Neuronal stem cell (in vitro differentiated cells): ENCODE data around the gene KLF13.

Source experiments
- DNase-seq: peaks from one replicate; pipeline ENCODE4 v3.0.0-alpha.2; 2013; ENCODE audit warnings: low spot score
- H2AFZ ChIP-seq: one replicate; pipeline ENCODE4 v1.6.1; 2013; ENCODE audit warnings: mild to moderate bottlenecking, low read length, inconsistent platforms
- H2AK5ac ChIP-seq: 2 replicates; pipeline ENCODE4 v1.6.1; 2013; ENCODE audit warnings: low read depth, mild to moderate bottlenecking, inconsistent platforms, low read length, moderate library complexity, mixed read lengths
- H2BK120ac ChIP-seq: 2 replicates; pipeline ENCODE4 v1.6.1; 2013; ENCODE audit warnings: low read depth, mild to moderate bottlenecking, inconsistent platforms, low read length, moderate library complexity, mixed read lengths
- H2BK12ac ChIP-seq: one replicate; pipeline ENCODE4 v1.6.1; 2013; ENCODE audit warnings: low read length, inconsistent platforms
- H2BK15ac ChIP-seq: 2 replicates; pipeline ENCODE4 v1.6.1; 2013; ENCODE audit warnings: mild to moderate bottlenecking, low read length, inconsistent platforms, mixed read lengths
- H2BK5ac ChIP-seq: one replicate; pipeline ENCODE4 v1.6.1; 2013; ENCODE audit warnings: inconsistent platforms, mild to moderate bottlenecking, low read length, moderate library complexity
- H3K14ac ChIP-seq: one replicate; pipeline ENCODE4 v1.6.1; 2013; ENCODE audit warnings: low read length, inconsistent platforms
- H3K18ac ChIP-seq: 2 replicates; pipeline ENCODE4 v1.6.1; 2013; ENCODE audit warnings: low read length, inconsistent platforms
- H3K23ac ChIP-seq: 2 replicates; pipeline ENCODE4 v1.6.1; 2013; ENCODE audit warnings: low read depth, mild to moderate bottlenecking, mixed read lengths, low read length, inconsistent platforms; ENCODE audit not compliant: poor library complexity
- H3K27ac ChIP-seq: replicated peaks from 3 replicates; pipeline ENCODE4 v1.5.1; 2013; ENCODE audit warnings: low read length, inconsistent platforms
- H3K27me3 ChIP-seq, 3 experiments: 2 replicates each; pipeline ENCODE4 v1.6.1; 2013; ENCODE audit warnings: low read length in 3 of 3, mild to moderate bottlenecking in 2 of 3, inconsistent platforms in 1 of 3, low read depth in 1 of 3, mixed read lengths in 1 of 3, moderate library complexity in 1 of 3; ENCODE audit not compliant: control insufficient read depth in 3 of 3, insufficient read depth in 3 of 3
- H3K36me3 ChIP-seq, 2 donors: replicated peaks in 1 of 2; 2 replicates each; pipeline ENCODE4 v1.6.1; 2013; ENCODE audit warnings: low read length in 2 of 2; ENCODE audit not compliant: control insufficient read depth in 2 of 2, insufficient read depth in 2 of 2
- H3K4ac ChIP-seq: 2 replicates; pipeline ENCODE4 v1.6.1; 2013; ENCODE audit warnings: inconsistent platforms, mild to moderate bottlenecking, low read length, moderate library complexity
- H3K4me1 ChIP-seq, 2 donors: 1 replicate in 1 of 2; 2 replicates in 1 of 2; pipeline ENCODE4 v1.6.1; 2013; ENCODE audit warnings: low read length in 2 of 2, low read depth in 1 of 2; ENCODE audit not compliant: control insufficient read depth in 2 of 2, insufficient read depth in 1 of 2
- H3K4me2 ChIP-seq: one replicate; pipeline ENCODE4 v1.6.1; 2013; ENCODE audit warnings: mild to moderate bottlenecking, low read length, inconsistent platforms; ENCODE audit not compliant: insufficient read depth, poor library complexity, severe bottlenecking
- H3K4me3 ChIP-seq, 2 donors: 2 replicates each; pipeline ENCODE4 v1.5.1; 2013; ENCODE audit warnings: low read length in 2 of 2, mild to moderate bottlenecking in 2 of 2, inconsistent platforms in 1 of 2, moderate library complexity in 1 of 2
- H3K79me1 ChIP-seq: one replicate; pipeline ENCODE4 v1.6.1; 2013; ENCODE audit warnings: low read depth, mild to moderate bottlenecking, inconsistent platforms, low read length, moderate library complexity
- H3K9ac ChIP-seq: one replicate; pipeline ENCODE4 v1.6.1; 2013; ENCODE audit warnings: mild to moderate bottlenecking, low read depth, low read length, inconsistent platforms; ENCODE audit not compliant: poor library complexity
- H3K9me3 ChIP-seq, 2 donors: replicated peaks in 1 of 2; 2 replicates each; pipeline versions ENCODE3 to v1.6.1; 2013; ENCODE audit warnings: low read length in 2 of 2, mild to moderate bottlenecking in 2 of 2, inconsistent platforms in 1 of 2, low read depth in 1 of 2, mixed read lengths in 1 of 2, moderate library complexity in 1 of 2; ENCODE audit not compliant: control insufficient read depth in 2 of 2, insufficient read depth in 1 of 2
- H4K8ac ChIP-seq: one replicate; pipeline ENCODE4 v1.6.1; 2013; ENCODE audit warnings: low read depth, mild to moderate bottlenecking, inconsistent platforms, low read length, moderate library complexity
- H4K91ac ChIP-seq: one replicate; pipeline ENCODE4 v1.6.1; 2013; ENCODE audit warnings: low read length, low read depth, mild to moderate bottlenecking, inconsistent platforms; ENCODE audit not compliant: poor library complexity
- WGBS, 2 donors: extraction: QIAGEN DNeasy Blood & Tissue Kit; methylation state at CpG; one replicate each; pipeline ENCODE4 v1.1.7; 2013; ENCODE audit warnings: missing lambda C conversion rate in 2 of 2, mixed read lengths in 1 of 2; ENCODE audit not compliant: insufficient read length in 2 of 2, insufficient replicate concordance in 1 of 2; ENCODE audit errors: extremely low coverage in 2 of 2; 5-methylcytosine and 5-hydroxymethylcytosine counted together

Gene KLF13

GRCh38 chr15:31336593-31337295 is 10.1 kb downstream of the KLF13 start:
- Histone ChIP-seq H3K14ac (no peak overlapping the region), H2AFZ (no peak overlapping the region), H2BK12ac (no peak overlapping the region), H3K18ac (no peak overlapping the region), H3K4me1 (peaks cover 4 to 9% of the 10 kb centered on the region in 2 donors), H2BK120ac (no peak overlapping the region), H3K79me1 (peaks cover 5% of the 10 kb centered on the region), H3K27me3 (no peaks in the 10 kb centered on the region), H3K4me3 (no peak overlapping the region), H3K23ac (no peak overlapping the region), H4K8ac (no peak overlapping the region), H4K91ac (no peak overlapping the region), H3K36me3 (peaks cover 0 to 1% of the 10 kb centered on the region in 2 donors), H3K4me2 (no peak overlapping the region), H2AK5ac (no peak overlapping the region), H2BK15ac (no peak overlapping the region), H3K4ac (no peak overlapping the region), H3K27ac (no peak overlapping the region), H3K9me3 (no peaks in the 10 kb centered on the region), H2BK5ac (no peak overlapping the region), H3K9ac (peak overlapping the region; percentile 46)
- no peak for DNase-seq
- no CpG with 5 or more reads among the region's 13 CpGs for WGBS, 2 donors

- H4K8ac ChIP-seq: no peak overlapping the region
- no peak overlapping the region for H3K18ac ChIP-seq
- H2AK5ac ChIP-seq: no peak overlapping the region
- H3K9me3 ChIP-seq: no peaks in the 10 kb centered on the region
- H3K4me1 ChIP-seq: peaks cover 4 to 8% of the 10 kb centered on the region in 2 donors
- peaks cover 5% of the 10 kb centered on the region for H3K79me1 ChIP-seq
- no peak overlapping the region for H3K4me2 ChIP-seq
- DNase-seq: no peak
- no peak overlapping the region for H3K4ac ChIP-seq
- no peak overlapping the region for H2BK12ac ChIP-seq
- H3K36me3 ChIP-seq: no peaks in the 10 kb centered on the region
- no peak overlapping the region for H3K4me3 ChIP-seq
- no peak overlapping the region for H2BK15ac ChIP-seq
- H3K9ac ChIP-seq: no peak overlapping the region
- H2BK5ac ChIP-seq: no peak overlapping the region
- no peak overlapping the region for H3K14ac ChIP-seq
- H2BK120ac ChIP-seq: no peak overlapping the region
- no peak overlapping the region for H3K27ac ChIP-seq
- H3K27me3 ChIP-seq: no peaks in the 10 kb centered on the region
- no CpG with 5 or more reads among the region's 12 CpGs for WGBS, 2 donors
- no peak overlapping the region for H2AFZ ChIP-seq
- H3K23ac ChIP-seq: no peak overlapping the region
- H4K91ac ChIP-seq: no peak overlapping the region
These were observed 10.9 kb downstream of the KLF13 start for GRCh38 chr15:31337352-31338031.

- peaks cover 4 to 6% of the 10 kb centered on the region in 2 donors for H3K4me1 ChIP-seq
- no CpG with 5 or more reads among the region's 9 CpGs for WGBS, 2 donors
- H3K79me1 ChIP-seq: peaks cover 7% of the 10 kb centered on the region
- H4K91ac ChIP-seq: no peak overlapping the region
- no peak overlapping the region for H3K23ac ChIP-seq
- H2AFZ ChIP-seq: no peak overlapping the region
- peak overlapping the region in 1 of 2 donors; percentile 26 for H3K4me3 ChIP-seq
- no peak overlapping the region for H2BK12ac ChIP-seq
- no peak overlapping the region for H2BK120ac ChIP-seq
- no peaks in the 10 kb centered on the region for H3K36me3 ChIP-seq
- no peak overlapping the region for H4K8ac ChIP-seq
- DNase-seq: no peak
- no peaks in the 10 kb centered on the region for H3K9me3 ChIP-seq
- H3K14ac ChIP-seq: no peak overlapping the region
- no peak overlapping the region for H2AK5ac ChIP-seq
- H3K4me2 ChIP-seq: no peak overlapping the region
- H3K27ac ChIP-seq: no peak overlapping the region
- peak overlapping the region; percentile 10 for H3K9ac ChIP-seq
- H2BK15ac ChIP-seq: no peak overlapping the region
- H2BK5ac ChIP-seq: no peak overlapping the region
- H3K18ac ChIP-seq: peak overlapping the region; percentile 1
- H3K27me3 ChIP-seq: no peaks in the 10 kb centered on the region
- no peak overlapping the region for H3K4ac ChIP-seq
These were observed 11.8 kb downstream of the KLF13 start for GRCh38 chr15:31338318-31338878.

- no peak overlapping the region for H2BK12ac ChIP-seq
- H3K4me1 ChIP-seq: peaks cover 4 to 6% of the 10 kb centered on the region in 2 donors
- H4K91ac ChIP-seq: no peak overlapping the region
- no peak overlapping the region for H3K4me3 ChIP-seq
- H3K79me1 ChIP-seq: peaks cover 6% of the 10 kb centered on the region
- no CpG with 5 or more reads among the region's 9 CpGs for WGBS, 2 donors
- H3K4ac ChIP-seq: no peak overlapping the region
- no peak for DNase-seq
- H2AFZ ChIP-seq: no peak overlapping the region
- no peak overlapping the region for H4K8ac ChIP-seq
- no peak overlapping the region for H3K14ac ChIP-seq
- H3K27me3 ChIP-seq: no peaks in the 10 kb centered on the region
- H3K4me2 ChIP-seq: no peak overlapping the region
- H3K36me3 ChIP-seq: no peaks in the 10 kb centered on the region
- H2AK5ac ChIP-seq: no peak overlapping the region
- no peak overlapping the region for H3K18ac ChIP-seq
- no peak overlapping the region for H3K23ac ChIP-seq
- no peak overlapping the region for H2BK120ac ChIP-seq
- no peaks in the 10 kb centered on the region for H3K9me3 ChIP-seq
- no peak overlapping the region for H2BK5ac ChIP-seq
- no peak overlapping the region for H3K9ac ChIP-seq
- H3K27ac ChIP-seq: no peak overlapping the region
- no peak overlapping the region for H2BK15ac ChIP-seq
These were observed 12.4 kb downstream of the KLF13 start for GRCh38 chr15:31338879-31339557.
